SK-N-SH treated with all-trans-retinoic acid at 6 μM for 48 hours (cell line): ENCODE measurements around the gene UBE2Z.

ENCODE experiments used
- ATAC-seq: fragments of 200-7000 bp; cut with Tn5 transposase; 3 replicates; pipeline ENCODE4 v1.9.1; 2020; ENCODE audit warnings: mild to moderate bottlenecking, moderate library complexity
- ARNTL ChIP-seq: fragments of 450-650 bp; formaldehyde crosslinking; IDR thresholded peaks from 2 replicates; pipeline ENCODE4 v1.5.0; 2020; ENCODE audit warnings: low read depth, mild to moderate bottlenecking, moderate library complexity, borderline replicate concordance
- BACH2 ChIP-seq: fragments of 250-450 bp; sonication (Bioruptor Pico); IDR thresholded peaks from 2 replicates; pipeline ENCODE4 v1.9.0; 2021; ENCODE audit warnings: mild to moderate bottlenecking, borderline replicate concordance
- CSDC2 ChIP-seq: fragments of 250-450 bp; sonication (Bioruptor Pico); IDR thresholded peaks from 2 replicates; pipeline ENCODE4 v1.5.0; 2020; ENCODE audit warnings: mild to moderate bottlenecking, moderate library complexity
- ESRRG ChIP-seq: fragments of 250-450 bp; sonication (Bioruptor Pico); IDR thresholded peaks from 2 replicates; pipeline ENCODE4 v1.6.1; 2021; ENCODE audit warnings: mild to moderate bottlenecking
- OSR1 ChIP-seq: fragments of 250-450 bp; sonication (Bioruptor Pico); IDR thresholded peaks from 2 replicates; pipeline ENCODE4 v1.8.0; 2022; ENCODE audit warnings: moderate library complexity, mild to moderate bottlenecking, inconsistent platforms
- SNAI2 ChIP-seq: fragments of 250-450 bp; sonication (Bioruptor Pico); IDR thresholded peaks from 2 replicates; pipeline ENCODE4 v1.5.0; 2020; ENCODE audit warnings: mild to moderate bottlenecking, moderate library complexity
- TCF4 ChIP-seq: fragments of 250-450 bp; sonication (Bioruptor Pico); IDR thresholded peaks from 2 replicates; pipeline ENCODE4 v1.8.0; 2021; ENCODE audit warnings: mild to moderate bottlenecking, moderate library complexity, borderline replicate concordance
- TOX ChIP-seq: fragments of 250-450 bp; sonication (Bioruptor Pico); IDR thresholded peaks from 2 replicates; pipeline ENCODE4 v1.8.0; 2021; ENCODE audit warnings: mild to moderate bottlenecking, moderate library complexity, borderline replicate concordance
- ZFP30 ChIP-seq: fragments of 450-650 bp; formaldehyde crosslinking; IDR thresholded peaks from 2 replicates; pipeline ENCODE4 v1.5.0; 2022; ENCODE audit warnings: mild to moderate bottlenecking, moderate library complexity
- ZNF70 ChIP-seq: fragments of 450-650 bp; formaldehyde crosslinking; IDR thresholded peaks from 2 replicates; pipeline ENCODE4 v1.5.0; 2020; ENCODE audit warnings: mild to moderate bottlenecking, moderate library complexity
- ZNF8 ChIP-seq: fragments of 450-650 bp; formaldehyde crosslinking; IDR thresholded peaks from 2 replicates; pipeline ENCODE4 v1.5.0; 2020; ENCODE audit warnings: mild to moderate bottlenecking, moderate library complexity
- TF ChIP-seq, protein P1 (sequence below): fragments of 250-450 bp; sonication (Bioruptor Pico); IDR thresholded peaks from 2 replicates; pipeline ENCODE4 v1.5.1; 2020; ENCODE audit warnings: low read depth, mild to moderate bottlenecking, moderate library complexity
- TF ChIP-seq, protein P2 (sequence below): fragments of 250-450 bp; sonication (Bioruptor Pico); IDR thresholded peaks from 2 replicates; pipeline ENCODE4 v1.5.0; 2020; ENCODE audit warnings: mild to moderate bottlenecking, moderate library complexity
- TF ChIP-seq, protein P3 (sequence below): fragments of 250-450 bp; sonication (Bioruptor Pico); IDR thresholded peaks from 2 replicates; pipeline ENCODE4 v1.5.1; 2021; ENCODE audit warnings: mild to moderate bottlenecking, moderate library complexity
- TF ChIP-seq, protein P4 (sequence below): fragments of 250-450 bp; sonication (Bioruptor Pico); IDR thresholded peaks from 2 replicates; pipeline ENCODE4 v1.8.0; 2021; ENCODE audit warnings: low read depth, mild to moderate bottlenecking, moderate library complexity, borderline replicate concordance

Gene UBE2Z

DNA sequence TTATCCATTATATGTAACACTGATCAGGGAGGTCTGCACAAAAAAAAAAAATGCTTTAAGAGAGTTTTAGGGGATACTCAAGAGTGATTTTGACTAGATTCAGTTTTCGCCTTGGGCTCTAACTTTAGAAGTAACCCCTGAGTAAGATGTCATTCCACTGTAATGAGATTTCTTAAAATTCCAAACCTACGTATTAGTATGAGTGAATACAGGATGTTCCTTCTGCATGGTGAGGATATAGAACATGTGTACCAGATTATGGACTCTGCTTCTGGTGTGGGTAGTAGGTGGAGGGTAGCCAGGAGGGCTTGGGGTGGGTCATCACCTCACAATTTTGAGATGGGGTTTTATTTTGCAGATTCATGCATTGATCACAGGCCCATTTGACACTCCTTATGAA is 4.3 kb downstream of the UBE2Z start:
- no peak for ATAC-seq
- TF ChIP-seq, protein P1, sequence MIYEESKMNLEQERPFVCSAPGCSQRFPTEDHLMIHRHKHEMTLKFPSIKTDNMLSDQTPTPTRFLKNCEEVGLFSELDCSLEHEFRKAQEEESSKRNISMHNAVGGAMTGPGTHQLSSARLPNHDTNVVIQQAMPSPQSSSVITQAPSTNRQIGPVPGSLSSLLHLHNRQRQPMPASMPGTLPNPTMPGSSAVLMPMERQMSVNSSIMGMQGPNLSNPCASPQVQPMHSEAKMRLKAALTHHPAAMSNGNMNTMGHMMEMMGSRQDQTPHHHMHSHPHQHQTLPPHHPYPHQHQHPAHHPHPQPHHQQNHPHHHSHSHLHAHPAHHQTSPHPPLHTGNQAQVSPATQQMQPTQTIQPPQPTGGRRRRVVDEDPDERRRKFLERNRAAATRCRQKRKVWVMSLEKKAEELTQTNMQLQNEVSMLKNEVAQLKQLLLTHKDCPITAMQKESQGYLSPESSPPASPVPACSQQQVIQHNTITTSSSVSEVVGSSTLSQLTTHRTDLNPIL (CRISPR knock-in tag), result no peak
- TF ChIP-seq TOX (CRISPR knock-in tag) (no peak), ZFP30 (CRISPR knock-in tag) (no peak)

DNA sequence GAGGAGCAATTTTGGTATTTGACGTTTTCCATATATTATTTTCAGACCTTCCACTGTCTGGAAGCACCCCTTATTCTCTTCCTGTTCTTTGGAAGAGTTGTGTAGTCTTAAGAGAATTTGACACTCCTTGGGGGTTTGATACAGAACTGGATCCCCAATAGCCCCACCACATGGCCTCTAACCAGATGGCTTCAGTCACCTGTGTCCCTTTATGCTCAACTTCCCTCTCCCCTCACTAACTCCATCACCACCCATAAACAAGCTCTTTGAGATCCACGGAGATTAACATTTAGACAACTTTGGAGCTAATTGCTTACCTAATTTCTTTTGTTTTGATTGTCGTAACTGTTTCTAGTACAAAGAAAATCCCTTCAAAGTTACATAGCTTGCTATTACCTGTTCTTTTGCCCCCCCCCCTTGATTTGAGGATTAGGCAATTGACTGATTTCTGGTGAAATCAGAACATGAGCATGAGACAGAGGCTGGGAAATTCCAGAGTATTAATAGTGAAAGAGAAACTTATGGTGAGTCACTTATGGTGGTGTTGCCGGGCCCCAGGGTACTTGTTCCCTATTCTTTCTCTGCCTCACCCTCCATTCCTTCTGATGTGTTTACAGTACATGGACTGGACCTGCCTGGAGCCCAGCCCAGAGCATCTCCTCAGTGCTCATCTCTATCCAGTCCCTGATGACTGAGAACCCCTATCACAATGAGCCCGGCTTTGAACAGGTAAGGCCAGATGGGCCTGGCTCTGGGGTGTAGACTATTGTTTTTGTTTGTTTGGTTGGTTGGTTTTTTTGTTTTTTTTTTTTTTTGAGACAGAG is 7.5 kb downstream of the UBE2Z start:
- ATAC-seq, result peak; percentile 82
- TF ChIP-seq SNAI2 (CRISPR knock-in tag) (no peak), ARNTL (CRISPR knock-in tag) (no peak), ESRRG (no peak)

DNA sequence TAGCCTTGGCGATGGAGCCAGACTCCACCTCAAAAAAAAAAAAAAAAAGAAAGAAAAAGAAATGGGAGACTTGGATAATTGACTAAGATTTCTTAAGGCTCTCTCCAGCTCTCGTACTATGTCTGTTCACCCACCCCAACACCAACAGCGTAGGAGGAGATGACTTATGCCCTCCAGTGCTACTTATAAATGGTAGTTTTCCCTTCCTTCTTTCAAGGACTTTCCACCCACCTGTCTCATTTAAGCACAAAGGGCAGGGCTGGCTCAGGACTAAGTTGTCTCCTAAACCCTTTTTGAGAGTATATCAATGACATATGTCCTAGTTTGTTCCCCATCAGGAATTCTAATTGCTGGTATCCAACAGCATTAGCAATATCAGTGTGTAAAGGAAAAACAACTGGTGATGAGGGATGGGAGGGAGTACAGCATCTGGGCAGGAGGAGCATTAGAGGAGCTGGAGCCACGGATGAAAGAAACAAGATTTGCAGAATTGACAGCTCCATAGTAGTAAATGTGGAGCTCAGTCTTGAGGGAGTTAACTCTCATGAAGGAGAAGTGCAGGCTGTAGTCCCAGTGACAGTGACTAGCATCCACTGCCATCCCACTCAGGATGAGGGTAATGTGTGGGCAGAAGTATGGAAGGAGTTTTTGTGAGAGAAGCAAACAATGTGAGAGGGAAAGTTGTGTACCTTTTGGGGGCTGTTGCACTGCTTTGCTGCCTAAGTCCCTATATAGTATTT is 17.2 kb downstream of the UBE2Z start:
- no peak for ATAC-seq
- TF ChIP-seq OSR1 (no peak), SNAI2 (CRISPR knock-in tag) (no peak), ZNF8 (CRISPR knock-in tag) (no peak), ZFP30 (CRISPR knock-in tag) (no peak), ESRRG (no peak), TCF4 (no peak), BACH2 (CRISPR knock-in tag) (no peak), ZNF70 (CRISPR knock-in tag) (no peak)
- TF ChIP-seq, protein P2, sequence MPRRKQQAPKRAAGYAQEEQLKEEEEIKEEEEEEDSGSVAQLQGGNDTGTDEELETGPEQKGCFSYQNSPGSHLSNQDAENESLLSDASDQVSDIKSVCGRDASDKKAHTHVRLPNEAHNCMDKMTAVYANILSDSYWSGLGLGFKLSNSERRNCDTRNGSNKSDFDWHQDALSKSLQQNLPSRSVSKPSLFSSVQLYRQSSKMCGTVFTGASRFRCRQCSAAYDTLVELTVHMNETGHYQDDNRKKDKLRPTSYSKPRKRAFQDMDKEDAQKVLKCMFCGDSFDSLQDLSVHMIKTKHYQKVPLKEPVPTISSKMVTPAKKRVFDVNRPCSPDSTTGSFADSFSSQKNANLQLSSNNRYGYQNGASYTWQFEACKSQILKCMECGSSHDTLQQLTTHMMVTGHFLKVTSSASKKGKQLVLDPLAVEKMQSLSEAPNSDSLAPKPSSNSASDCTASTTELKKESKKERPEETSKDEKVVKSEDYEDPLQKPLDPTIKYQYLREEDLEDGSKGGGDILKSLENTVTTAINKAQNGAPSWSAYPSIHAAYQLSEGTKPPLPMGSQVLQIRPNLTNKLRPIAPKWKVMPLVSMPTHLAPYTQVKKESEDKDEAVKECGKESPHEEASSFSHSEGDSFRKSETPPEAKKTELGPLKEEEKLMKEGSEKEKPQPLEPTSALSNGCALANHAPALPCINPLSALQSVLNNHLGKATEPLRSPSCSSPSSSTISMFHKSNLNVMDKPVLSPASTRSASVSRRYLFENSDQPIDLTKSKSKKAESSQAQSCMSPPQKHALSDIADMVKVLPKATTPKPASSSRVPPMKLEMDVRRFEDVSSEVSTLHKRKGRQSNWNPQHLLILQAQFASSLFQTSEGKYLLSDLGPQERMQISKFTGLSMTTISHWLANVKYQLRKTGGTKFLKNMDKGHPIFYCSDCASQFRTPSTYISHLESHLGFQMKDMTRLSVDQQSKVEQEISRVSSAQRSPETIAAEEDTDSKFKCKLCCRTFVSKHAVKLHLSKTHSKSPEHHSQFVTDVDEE (CRISPR knock-in tag), result no peak
- TF ChIP-seq, protein P1 (CRISPR knock-in tag), result no peak
- TF ChIP-seq, protein P3, sequence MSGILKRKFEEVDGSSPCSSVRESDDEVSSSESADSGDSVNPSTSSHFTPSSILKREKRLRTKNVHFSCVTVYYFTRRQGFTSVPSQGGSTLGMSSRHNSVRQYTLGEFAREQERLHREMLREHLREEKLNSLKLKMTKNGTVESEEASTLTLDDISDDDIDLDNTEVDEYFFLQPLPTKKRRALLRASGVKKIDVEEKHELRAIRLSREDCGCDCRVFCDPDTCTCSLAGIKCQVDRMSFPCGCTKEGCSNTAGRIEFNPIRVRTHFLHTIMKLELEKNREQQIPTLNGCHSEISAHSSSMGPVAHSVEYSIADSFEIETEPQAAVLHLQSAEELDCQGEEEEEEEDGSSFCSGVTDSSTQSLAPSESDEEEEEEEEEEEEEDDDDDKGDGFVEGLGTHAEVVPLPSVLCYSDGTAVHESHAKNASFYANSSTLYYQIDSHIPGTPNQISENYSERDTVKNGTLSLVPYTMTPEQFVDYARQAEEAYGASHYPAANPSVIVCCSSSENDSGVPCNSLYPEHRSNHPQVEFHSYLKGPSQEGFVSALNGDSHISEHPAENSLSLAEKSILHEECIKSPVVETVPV (CRISPR knock-in tag), result no peak
- TF ChIP-seq, all 23 proteins: peak for 0

DNA sequence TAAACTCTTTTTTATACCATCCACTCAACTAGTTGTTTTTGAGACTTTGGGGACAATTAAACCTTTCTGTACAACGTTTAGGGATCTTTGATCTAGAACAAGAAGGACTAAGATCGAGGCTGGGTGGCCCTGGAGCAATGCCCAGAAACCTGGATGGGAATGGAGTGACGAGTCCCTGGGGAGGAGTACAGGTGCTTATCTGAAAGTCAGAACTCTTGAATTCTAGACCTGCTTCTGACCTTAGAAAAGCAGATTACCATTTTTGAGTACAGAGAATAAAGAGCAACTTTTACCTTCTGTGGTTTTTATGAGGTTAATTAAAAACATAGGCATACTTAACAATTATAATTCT is 17.8 kb downstream of the UBE2Z start:
- ATAC-seq, result no peak
- TF ChIP-seq, protein P4, sequence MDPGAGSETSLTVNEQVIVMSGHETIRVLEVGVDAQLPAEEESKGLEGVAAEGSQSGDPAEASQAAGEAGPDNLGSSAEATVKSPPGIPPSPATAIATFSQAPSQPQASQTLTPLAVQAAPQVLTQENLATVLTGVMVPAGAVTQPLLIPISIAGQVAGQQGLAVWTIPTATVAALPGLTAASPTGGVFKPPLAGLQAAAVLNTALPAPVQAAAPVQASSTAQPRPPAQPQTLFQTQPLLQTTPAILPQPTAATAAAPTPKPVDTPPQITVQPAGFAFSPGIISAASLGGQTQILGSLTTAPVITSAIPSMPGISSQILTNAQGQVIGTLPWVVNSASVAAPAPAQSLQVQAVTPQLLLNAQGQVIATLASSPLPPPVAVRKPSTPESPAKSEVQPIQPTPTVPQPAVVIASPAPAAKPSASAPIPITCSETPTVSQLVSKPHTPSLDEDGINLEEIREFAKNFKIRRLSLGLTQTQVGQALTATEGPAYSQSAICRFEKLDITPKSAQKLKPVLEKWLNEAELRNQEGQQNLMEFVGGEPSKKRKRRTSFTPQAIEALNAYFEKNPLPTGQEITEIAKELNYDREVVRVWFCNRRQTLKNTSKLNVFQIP (CRISPR knock-in tag), result no peak
- TF ChIP-seq CSDC2 (CRISPR knock-in tag), result no peak
- TF ChIP-seq, protein P2 (CRISPR knock-in tag), result no peak
